ENCODE data around the gene GRHL3.

DNA sequence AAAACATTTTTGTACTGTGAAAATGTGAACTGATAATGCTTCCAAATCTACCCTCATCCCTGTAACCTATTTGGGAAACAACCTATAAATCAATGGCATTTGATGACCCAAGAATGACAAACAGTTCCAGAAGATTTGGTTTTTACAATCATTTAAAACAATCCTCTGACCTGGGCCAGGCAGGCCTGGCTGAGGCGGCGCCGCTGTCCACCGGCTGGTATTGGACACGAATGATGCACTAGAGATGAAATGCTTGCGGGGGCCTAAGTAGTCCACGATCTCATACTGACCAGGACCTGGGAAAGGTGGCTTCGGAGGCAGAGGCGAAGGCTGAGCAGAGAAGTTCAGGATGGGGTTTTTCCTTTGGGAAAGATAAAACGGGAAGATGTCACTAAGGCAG lies 41.5 kb downstream of the GRHL3 start:
- no peak for TF ChIP-seq EZH2 (IDR thresholded peaks at IDR 0.05; ENCODE audit: borderline replicate concordance)
- TF ChIP-seq EZH2phosphoT487 (IDR thresholded peaks at IDR 0.05; ENCODE audit: low read depth, severe bottlenecking, unreplicated experiment) = no peak
- TF ChIP-seq CTCF (IDR thresholded peaks at IDR 0.05; ENCODE audit: poor library complexity) = no peak

Data from hepatocyte (in vitro differentiated cells).